HepG2 (cell line): ENCODE data around the gene SND1. TPM values are rescaled to one million over a fixed set of nuclear protein-coding genes. Genes with fewer than 3 reads are reported as not detected.
A peak's percentile ranks its signal among the peaks of the same experiment; 100 is the strongest.

Experiments used
- ERF ChIP-seq: IDR thresholded peaks from 2 replicates; pipeline ENCODE4 v1.6.1; 2018; ENCODE audit warnings: missing biosample characterization, missing genetic modification reagents
- FOXA1 ChIP-seq, 2 experiments: fragments of 450-650 bp in 1 of 2; sonication (generic) in 1 of 2; formaldehyde crosslinking in 1 of 2; IDR thresholded peaks; 2 replicates each; pipeline versions ENCODE4 v1.4.0 to v1.6.1; 2016 to 2020; ENCODE audit warnings: missing genetic modification reagents in 1 of 2
- FOXC1 ChIP-seq: sonication (generic); formaldehyde crosslinking; IDR thresholded peaks from 2 replicates; pipeline ENCODE4 v1.8.0; 2022; ENCODE audit warnings: mild to moderate bottlenecking, missing genetic modification reagents, borderline replicate concordance
- ISL2 ChIP-seq: sonication (generic); formaldehyde crosslinking; IDR thresholded peaks from 2 replicates; pipeline ENCODE4 v1.5.0; 2020; ENCODE audit warnings: missing genetic modification reagents
- MBNL3 ChIP-seq: fragments of 250-450 bp; sonication (Bioruptor Pico); conservative IDR thresholded peaks from 2 replicates; pipeline ENCODE4 v1.8.0; 2022; ENCODE audit warnings: mild to moderate bottlenecking, inconsistent platforms
- PAF1 ChIP-seq: IDR thresholded peaks from 2 replicates; pipeline ENCODE4 v1.6.1; 2016; ENCODE audit warnings: missing genetic modification reagents, missing compliant biosample characterization
- RFX3 ChIP-seq: IDR thresholded peaks from 2 replicates; pipeline ENCODE4 v1.6.1; 2016; ENCODE audit warnings: missing biosample characterization, missing genetic modification reagents
- polyA plus RNA-seq, 8 experiments: library from polyadenylated mRNA; depleted of rRNA in 3 of 8; stranded (reverse) in 7 of 8; unstranded in 1 of 8; fragments of >200 nt; fragmentation: Illumina TruSeq in 4 of 8; extraction: Trizol in 4 of 8; gene quantifications; 2 replicates each; pipeline versions ENCODE4 v1.2.1 to v1.2.3, GENCODE V29; 2011 to 2016; ENCODE audit warnings: low read depth in 4 of 8, missing spikeins in 1 of 8, mixed read lengths in 1 of 8; ENCODE audit not compliant: insufficient read depth in 1 of 8
- total RNA-seq, 5 experiments: library from RNA; depleted of rRNA; stranded (reverse); fragments of >200 nt; fragmentation: Illumina TruSeq; extraction: Trizol; gene quantifications; 2 replicates each; pipeline ENCODE4 v1.2.3, GENCODE V29; 2016; ENCODE audit warnings: low read depth in 1 of 5
- TF ChIP-seq, protein P1 (sequence below): sonication (generic); formaldehyde crosslinking; IDR thresholded peaks from 2 replicates; pipeline ENCODE4 v1.4.0; 2020; ENCODE audit warnings: mild to moderate bottlenecking, low read depth, missing genetic modification reagents
- TF ChIP-seq, protein P2 (sequence below): sonication (generic); formaldehyde crosslinking; IDR thresholded peaks from 2 replicates; pipeline ENCODE4 v1.8.1; 2023; ENCODE audit warnings: mild to moderate bottlenecking, moderate library complexity, missing genetic modification reagents
- TF ChIP-seq, protein P3 (sequence below): sonication (generic); formaldehyde crosslinking; IDR thresholded peaks from 2 replicates; pipeline ENCODE4 v1.9.0; 2021; ENCODE audit warnings: missing genetic modification reagents, mild to moderate bottlenecking, borderline replicate concordance
- TF ChIP-seq, protein P4 (sequence below): sonication (generic); formaldehyde crosslinking; IDR thresholded peaks from 2 replicates; pipeline ENCODE4 v1.5.1; 2020; ENCODE audit warnings: missing genetic modification reagents, mild to moderate bottlenecking, borderline replicate concordance
- TF ChIP-seq, protein P5 (sequence below): sonication (generic); formaldehyde crosslinking; IDR thresholded peaks from one replicate; pipeline ENCODE4 v1.5.1; 2020; ENCODE audit warnings: mild to moderate bottlenecking, missing genetic modification reagents; ENCODE audit errors: not compliant biosample characterization
- TF ChIP-seq, protein P6 (sequence below), 2 experiments: sonication (generic) in 1 of 2; formaldehyde crosslinking in 1 of 2; IDR thresholded peaks; 2 replicates each; pipeline versions ENCODE4 v1.4.0 to v1.6.1; 2018 to 2020; ENCODE audit warnings: missing genetic modification reagents in 2 of 2, borderline replicate concordance in 1 of 2, low read depth in 1 of 2, mild to moderate bottlenecking in 1 of 2, missing biosample characterization in 1 of 2

The SND1 gene
- total and polyA plus RNA-seq, 2 of the 13 experiments (the other 11 are each of a cell fraction or from before 2014, with no cell fraction given), result 110 to 182 TPM

DNA sequence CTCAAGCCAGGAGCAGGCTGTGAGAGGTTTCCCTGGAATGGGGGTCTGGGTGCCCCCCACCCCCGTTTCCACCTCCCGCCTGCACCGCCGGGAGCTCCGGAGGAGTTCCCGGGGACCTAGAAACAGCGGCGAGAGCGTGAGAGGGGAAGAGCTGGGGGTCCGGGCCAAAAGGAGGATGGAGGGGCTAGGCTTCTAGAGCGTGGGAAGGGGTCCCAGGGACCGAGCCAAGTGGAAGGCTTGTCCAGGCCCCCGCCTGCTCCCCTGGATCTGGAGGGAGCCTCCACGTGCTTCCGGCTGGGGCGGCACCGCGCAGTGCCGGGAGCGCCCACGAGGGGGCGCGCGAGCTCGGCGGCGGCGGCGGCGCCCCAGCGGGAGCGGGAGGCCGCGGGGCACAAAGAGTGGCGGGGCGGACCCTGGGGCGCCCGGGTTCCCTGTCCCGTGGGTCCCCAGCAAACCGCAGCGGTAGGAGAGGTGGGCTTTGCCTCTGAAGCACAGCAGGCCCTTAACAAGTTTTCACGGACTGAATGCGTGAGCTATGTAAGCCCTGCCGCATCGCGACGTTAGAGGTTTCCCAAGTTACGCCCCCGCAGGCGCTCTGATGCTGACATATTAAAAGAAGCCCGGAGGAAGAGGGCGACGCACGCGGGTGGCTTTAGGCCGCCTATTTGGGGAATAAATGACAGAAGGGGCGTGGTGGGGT is 483.7 kb downstream of the SND1 start (continued):
- TF ChIP-seq, protein P1, sequence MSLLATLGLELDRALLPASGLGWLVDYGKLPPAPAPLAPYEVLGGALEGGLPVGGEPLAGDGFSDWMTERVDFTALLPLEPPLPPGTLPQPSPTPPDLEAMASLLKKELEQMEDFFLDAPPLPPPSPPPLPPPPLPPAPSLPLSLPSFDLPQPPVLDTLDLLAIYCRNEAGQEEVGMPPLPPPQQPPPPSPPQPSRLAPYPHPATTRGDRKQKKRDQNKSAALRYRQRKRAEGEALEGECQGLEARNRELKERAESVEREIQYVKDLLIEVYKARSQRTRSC (CRISPR knock-in tag), result no peak
- TF ChIP-seq, protein P2, sequence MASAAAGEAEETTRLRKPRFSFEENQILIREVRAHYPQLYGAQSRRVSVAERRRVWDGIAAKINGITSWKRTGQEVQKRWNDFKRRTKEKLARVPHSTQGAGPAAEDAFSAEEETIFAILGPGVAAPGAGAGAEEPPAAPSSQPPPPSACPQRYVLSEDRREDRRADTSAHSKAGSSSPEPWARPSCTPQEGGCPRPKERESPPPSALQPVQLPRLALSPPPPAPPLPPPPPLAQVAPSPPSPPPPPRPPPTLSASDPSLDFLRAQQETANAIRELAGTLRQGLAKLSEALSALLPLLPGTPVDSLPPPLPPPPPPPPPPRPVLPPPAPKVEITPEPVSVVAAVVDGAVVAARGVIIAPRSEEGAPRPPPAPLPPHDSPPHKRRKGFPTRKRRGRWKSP (CRISPR knock-in tag), result 0 out of 2 replicates have a peak, but pooled peaks have one; percentile 40
- TF ChIP-seq ERF, result no peak
- TF ChIP-seq RFX3 (CRISPR knock-in tag), result no peak
- TF ChIP-seq PAF1, result no peak
- TF ChIP-seq MBNL3 (CRISPR knock-in tag), result no peak
- TF ChIP-seq, protein P3, sequence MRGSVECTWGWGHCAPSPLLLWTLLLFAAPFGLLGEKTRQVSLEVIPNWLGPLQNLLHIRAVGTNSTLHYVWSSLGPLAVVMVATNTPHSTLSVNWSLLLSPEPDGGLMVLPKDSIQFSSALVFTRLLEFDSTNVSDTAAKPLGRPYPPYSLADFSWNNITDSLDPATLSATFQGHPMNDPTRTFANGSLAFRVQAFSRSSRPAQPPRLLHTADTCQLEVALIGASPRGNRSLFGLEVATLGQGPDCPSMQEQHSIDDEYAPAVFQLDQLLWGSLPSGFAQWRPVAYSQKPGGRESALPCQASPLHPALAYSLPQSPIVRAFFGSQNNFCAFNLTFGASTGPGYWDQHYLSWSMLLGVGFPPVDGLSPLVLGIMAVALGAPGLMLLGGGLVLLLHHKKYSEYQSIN (CRISPR knock-in tag), result no peak
- TF ChIP-seq, protein P4, sequence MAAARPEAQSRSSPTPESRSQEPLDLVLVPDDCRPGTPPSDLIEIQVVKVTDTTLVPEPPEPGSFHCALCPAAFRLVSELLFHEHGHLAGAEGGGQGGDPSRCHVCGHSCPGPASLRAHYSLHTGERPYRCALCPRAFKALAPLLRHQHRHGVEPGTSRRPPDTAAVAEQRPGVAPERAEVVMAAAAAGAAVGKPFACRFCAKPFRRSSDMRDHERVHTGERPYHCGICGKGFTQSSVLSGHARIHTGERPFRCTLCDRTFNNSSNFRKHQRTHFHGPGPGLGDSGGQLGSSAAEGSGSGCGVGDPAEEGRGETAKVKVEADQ (CRISPR knock-in tag), result peak; percentile 82; the same call in 1 of the 2 replicates
- 0 out of 2 replicates have a peak, but pooled peaks have one; percentile 26 for TF ChIP-seq FOXC1 (CRISPR knock-in tag)
- TF ChIP-seq ISL2, result no peak
- TF ChIP-seq, protein P5, sequence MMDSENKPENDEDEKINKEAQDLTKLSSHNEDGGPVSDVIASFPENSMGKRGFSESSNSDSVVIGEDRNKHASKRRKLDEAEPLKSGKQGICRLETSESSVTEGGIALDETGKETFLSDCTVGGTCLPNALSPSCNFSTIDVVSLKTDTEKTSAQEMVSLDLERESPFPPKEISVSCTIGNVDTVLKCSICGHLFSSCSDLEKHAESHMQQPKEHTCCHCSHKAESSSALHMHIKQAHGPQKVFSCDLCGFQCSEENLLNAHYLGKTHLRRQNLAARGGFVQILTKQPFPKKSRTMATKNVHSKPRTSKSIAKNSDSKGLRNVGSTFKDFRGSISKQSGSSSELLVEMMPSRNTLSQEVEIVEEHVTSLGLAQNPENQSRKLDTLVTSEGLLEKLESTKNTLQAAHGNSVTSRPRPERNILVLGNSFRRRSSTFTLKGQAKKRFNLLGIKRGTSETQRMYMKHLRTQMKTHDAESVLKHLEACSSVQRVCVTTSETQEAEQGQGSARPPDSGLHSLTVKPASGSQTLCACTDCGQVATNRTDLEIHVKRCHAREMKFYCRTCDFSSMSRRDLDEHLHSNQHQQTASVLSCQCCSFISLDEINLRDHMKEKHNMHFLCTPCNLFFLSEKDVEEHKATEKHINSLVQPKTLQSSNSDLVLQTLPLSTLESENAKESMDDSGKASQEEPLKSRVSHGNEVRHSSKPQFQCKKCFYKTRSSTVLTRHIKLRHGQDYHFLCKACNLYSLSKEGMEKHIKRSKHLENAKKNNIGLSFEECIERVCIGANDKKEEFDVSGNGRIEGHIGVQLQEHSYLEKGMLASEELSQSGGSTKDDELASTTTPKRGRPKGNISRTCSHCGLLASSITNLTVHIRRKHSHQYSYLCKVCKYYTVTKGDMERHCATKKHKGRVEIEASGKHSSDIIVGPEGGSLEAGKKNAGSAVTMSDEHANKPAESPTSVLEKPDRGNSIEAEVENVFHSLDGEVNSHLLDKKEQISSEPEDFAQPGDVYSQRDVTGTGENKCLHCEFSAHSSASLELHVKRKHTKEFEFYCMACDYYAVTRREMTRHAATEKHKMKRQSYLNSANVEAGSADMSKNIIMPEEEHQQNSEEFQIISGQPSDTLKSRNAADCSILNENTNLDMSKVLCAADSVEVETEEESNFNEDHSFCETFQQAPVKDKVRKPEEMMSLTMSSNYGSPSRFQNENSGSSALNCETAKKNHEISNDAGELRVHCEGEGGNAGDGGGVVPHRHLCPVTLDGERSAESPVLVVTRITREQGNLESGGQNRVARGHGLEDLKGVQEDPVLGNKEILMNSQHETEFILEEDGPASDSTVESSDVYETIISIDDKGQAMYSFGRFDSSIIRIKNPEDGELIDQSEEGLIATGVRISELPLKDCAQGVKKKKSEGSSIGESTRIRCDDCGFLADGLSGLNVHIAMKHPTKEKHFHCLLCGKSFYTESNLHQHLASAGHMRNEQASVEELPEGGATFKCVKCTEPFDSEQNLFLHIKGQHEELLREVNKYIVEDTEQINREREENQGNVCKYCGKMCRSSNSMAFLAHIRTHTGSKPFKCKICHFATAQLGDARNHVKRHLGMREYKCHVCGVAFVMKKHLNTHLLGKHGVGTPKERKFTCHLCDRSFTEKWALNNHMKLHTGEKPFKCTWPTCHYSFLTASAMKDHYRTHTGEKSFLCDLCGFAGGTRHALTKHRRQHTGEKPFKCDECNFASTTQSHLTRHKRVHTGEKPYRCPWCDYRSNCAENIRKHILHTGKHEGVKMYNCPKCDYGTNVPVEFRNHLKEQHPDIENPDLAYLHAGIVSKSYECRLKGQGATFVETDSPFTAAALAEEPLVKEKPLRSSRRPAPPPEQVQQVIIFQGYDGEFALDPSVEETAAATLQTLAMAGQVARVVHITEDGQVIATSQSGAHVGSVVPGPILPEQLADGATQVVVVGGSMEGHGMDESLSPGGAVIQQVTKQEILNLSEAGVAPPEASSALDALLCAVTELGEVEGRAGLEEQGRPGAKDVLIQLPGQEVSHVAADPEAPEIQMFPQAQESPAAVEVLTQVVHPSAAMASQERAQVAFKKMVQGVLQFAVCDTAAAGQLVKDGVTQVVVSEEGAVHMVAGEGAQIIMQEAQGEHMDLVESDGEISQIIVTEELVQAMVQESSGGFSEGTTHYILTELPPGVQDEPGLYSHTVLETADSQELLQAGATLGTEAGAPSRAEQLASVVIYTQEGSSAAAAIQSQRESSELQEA (CRISPR knock-in tag), result peak; percentile 62
- no peak for TF ChIP-seq FOXA1 (IDR thresholded peaks at IDR 0.05)
- TF ChIP-seq FOXA1 (CRISPR knock-in tag; IDR thresholded peaks at IDR 0.05), result no peak
- TF ChIP-seq, protein P6, sequence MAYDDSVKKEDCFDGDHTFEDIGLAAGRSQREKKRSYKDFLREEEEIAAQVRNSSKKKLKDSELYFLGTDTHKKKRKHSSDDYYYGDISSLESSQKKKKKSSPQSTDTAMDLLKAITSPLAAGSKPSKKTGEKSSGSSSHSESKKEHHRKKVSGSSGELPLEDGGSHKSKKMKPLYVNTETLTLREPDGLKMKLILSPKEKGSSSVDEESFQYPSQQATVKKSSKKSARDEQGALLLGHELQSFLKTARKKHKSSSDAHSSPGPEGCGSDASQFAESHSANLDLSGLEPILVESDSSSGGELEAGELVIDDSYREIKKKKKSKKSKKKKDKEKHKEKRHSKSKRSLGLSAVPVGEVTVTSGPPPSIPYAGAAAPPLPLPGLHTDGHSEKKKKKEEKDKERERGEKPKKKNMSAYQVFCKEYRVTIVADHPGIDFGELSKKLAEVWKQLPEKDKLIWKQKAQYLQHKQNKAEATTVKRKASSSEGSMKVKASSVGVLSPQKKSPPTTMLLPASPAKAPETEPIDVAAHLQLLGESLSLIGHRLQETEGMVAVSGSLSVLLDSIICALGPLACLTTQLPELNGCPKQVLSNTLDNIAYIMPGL (CRISPR knock-in tag; IDR thresholded peaks at IDR 0.05; ENCODE audit: borderline replicate concordance in 1 of 2, low read depth in 1 of 2), result peak in 1 of 2 experiments; percentile 34; a peak in 1 of 4 replicates
